CD4-positive, alpha-beta T cell treated with Interleukin-2 at 100 ng/mL for 4 hours (primary cell): Measurements from ENCODE around the gene TMED9.

Source experiments
- DNase-seq: peaks from one replicate; pipeline ENCODE4 v3.0.0-alpha.2; 2020; ENCODE audit warnings: low spot score

Gene TMED9

GRCh38 chr5:177578316-177578715 lies 13.7 kb upstream of the TMED9 start:
- DNase-seq, result no peak

GRCh38 chr5:177588413-177588909 lies 3.5 kb upstream of the TMED9 start:
- no peak for DNase-seq

DNA sequence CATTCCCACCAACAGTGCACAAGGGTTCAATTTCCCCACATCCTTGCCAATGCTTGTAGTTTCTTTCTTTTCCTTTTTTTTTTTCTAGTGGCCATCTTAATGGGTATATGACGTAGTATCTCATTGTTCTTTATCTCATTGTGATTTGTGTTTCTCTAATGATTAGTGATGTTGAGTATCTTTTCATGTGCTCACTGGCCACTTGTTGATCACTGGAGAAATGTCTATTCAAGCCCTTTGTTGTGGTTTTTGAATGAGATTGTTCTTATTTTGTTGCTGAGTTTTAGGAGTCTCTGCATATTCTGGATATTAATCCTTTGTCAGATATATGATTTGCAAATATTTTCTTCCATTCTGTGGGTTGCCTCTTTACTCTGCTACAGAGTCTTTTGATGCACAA lies 1.6 kb upstream of the TMED9 start:
- no peak for DNase-seq

- DNase-seq, result no peak
Measured at GRCh38 chr5:177591690-177592009, 353 bp upstream of the TMED9 start.

DNA sequence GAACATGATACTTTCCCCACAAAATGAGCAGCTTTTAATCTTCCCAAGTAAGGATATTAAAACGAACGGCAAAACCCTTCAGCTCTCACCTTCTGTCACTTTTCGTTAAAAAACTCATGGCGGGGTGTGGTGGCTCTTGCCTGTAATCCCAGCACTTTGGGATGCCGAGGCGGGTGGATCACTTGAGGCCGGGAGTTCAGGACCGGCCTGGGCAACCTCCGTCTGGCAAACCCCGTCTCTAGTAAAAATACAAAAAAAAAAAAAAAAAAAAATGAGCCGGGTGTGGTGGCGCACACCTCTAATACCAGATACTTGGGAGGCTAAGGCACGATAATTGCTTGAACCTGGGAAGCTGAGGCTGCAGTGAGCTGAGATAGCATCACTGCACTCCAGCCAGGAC lies 902 bp downstream of the TMED9 start:
- DNase-seq, result no peak

- no peak for DNase-seq
Measured at GRCh38 chr5:177593511-177593910, 1.5 kb downstream of the TMED9 start.

GRCh38 chr5:177594071-177594470 lies 2.1 kb downstream of the TMED9 start:
- DNase-seq, result no peak

- no peak for DNase-seq
Measured at GRCh38 chr5:177595026-177595585, 3.1 kb downstream of the TMED9 start.

DNA sequence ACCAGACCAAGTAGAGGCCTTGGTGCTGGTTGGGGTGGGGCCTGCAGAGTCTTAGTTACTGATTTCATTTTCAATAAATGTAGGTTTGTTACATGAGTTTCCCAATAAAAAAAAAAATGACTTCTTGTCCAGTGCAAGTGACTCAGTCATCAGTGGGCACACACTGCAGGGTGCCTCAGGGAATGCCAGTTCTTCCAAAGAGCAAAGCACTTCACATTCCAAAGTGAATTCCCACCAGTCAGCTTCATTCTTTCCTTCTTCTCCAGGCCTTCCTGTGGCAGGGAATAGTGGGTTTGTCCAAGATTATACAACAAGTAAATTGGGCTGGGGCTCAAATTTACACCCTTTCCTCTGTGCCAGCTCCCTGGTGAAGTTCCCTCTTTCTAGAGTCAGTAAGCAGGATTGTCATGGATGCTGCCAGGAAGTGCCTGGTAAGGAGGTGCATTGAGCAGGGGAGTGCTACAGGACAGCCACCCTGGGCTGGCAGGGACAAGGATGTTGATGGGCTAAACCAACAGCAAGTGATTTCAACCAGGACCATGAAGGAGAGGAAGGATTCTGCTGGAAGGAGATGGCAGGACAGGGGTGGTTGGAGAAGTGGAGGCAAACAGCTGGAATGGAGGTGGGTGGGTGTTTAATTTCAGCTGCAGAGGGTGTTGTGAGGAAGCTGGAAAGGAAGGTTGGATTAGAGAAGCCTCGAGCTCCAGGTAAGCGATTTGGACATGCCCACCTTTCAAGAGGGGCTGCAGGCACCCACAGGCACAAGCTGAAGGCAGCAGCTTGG lies 4.2 kb downstream of the TMED9 start:
- DNase-seq, result no peak

DNA sequence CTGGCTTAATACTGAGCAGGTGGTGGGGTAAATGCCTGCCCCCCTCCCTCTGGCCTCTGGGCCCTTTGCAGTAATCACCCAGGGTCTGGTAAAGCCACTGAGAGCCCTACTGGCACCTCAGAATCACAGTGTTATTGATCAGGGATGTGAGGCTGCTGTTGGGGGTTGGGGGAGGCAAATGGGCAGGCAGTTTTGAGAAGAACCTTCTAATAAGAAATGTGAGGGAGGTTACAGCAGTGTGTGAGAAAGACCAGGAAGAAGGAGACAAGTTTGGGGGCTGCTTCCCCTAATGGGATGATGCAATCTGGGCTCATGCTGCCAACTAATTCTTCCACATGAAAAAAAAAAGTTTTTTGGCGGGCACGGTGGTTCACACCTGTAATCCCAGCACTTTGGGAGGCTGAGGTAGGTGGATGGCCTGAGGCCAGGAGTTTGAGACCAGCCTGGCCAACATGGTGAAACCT lies 4.8 kb downstream of the TMED9 start:
- no peak for DNase-seq

GRCh38 chr5:177598477-177598876 lies 6.5 kb downstream of the TMED9 start:
- no peak for DNase-seq

DNA sequence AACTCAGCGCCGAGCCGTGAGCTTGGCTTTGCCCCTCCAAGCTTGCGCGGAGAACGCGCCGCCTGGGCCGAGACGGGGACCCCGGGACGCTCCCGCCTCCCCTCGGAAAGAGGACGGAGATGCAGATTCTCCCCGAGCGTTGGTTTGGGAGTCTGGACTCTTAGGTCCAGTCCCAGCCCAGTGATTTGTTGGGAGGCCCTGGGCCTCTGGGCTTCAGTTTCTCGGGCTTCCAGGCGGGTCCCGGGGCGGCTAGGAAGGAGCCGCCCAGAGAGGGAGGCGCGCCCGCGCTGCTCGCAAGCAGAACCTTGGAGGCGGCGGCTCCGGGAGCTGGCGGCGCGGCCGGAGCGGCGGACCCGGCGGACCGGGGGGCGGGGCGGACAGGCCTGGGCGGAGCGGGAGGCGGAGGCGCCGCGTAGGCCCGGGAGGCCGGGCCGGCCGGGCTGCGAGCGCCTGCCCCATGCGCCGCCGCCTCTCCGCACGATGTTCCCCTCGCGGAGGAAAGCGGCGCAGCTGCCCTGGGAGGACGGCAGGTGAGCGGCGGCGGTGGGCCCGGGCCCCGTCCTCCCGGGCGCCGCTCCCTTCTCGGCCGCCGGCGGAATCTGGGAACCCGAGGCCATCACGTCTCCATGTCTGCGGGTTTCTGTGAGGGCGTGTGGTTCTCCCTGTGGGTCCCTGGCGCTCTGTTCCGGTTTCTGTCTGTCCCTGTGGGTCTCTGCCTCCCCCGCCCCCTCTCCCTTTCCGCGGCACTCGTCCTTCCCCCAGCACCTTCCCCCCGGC lies 7.9 kb downstream of the TMED9 start, which contains the start of gene B4GALT7:
TSS of gene B4GALT7 (plus strand) at position 402 of the 777 bp plus-strand sequence. CDS start at position 481, 79 bp downstream.
- DNase-seq, result peak; percentile 78

- peak; percentile 4 for DNase-seq
Measured at GRCh38 chr5:177600508-177601018, 8.6 kb downstream of the TMED9 start.

GRCh38 chr5:177601126-177601525 lies 9.1 kb downstream of the TMED9 start:
- no peak for DNase-seq

- no peak for DNase-seq
Measured at GRCh38 chr5:177601577-177602457, 9.8 kb downstream of the TMED9 start.

DNA sequence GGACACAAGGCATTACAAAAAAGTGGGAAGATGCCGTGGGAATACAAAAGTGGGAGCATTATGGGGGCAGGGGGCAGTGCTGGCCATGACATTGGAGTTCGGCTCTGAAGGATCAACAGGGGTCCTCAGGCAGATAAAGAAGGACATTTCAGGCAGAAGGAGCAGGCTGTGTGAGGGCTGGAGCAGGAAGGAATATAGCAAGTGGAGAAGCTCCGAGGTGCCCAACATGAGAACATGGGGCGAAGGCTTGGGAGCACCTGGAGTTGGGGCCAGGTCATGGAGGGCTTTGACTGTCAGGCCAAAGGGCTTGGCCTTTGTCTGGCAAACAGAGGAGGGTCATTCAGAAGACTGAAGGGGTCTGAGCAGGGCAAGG lies 10.4 kb downstream of the TMED9 start:
- DNase-seq, result no peak

- no peak for DNase-seq
Measured at GRCh38 chr5:177603631-177604030, 11.6 kb downstream of the TMED9 start.

GRCh38 chr5:177604116-177604521 lies 12.1 kb downstream of the TMED9 start:
- no peak for DNase-seq

- no peak for DNase-seq
Measured at GRCh38 chr5:177604656-177605055, 12.7 kb downstream of the TMED9 start.

DNA sequence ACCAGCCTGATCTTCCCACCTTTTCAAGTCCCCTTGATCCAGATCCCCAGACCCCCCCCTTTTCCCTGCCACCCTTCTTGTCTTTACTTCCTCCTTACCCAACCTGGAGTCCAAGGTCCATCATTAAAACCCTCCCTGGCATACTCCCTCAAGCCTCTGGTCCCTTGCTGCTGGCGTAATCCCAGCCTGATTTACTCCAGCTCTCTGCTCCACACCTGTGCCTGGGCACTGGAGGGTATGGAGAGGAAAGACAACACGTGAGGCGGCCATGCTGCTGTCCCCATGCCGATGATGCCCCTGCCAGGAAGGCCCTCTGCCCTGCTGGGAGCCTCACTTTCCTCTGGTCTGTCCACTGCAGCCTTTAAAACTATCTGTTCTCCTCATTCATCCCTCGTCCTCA lies 13.1 kb downstream of the TMED9 start:
- DNase-seq, result no peak

- DNase-seq, result no peak
Measured at GRCh38 chr5:177605667-177606066, 13.7 kb downstream of the TMED9 start.
